D721Med (cell line): Measurements from ENCODE around the gene SUCLG2.

Source experiments
- DNase-seq: peaks from one replicate; pipeline ENCODE4 v3.0.0; 2011; ENCODE audit warnings: low spot score; ENCODE audit not compliant: insufficient read length
- FAIRE-seq: peaks from 2 replicates; lab custom pipeline; 2011; peaks lifted over from hg19 to GRCh38; lab: Jason Lieb, UNC
- TF ChIP-seq, protein P1 (sequence below): IDR thresholded peaks from 2 replicates; pipeline ENCODE4 v1.5.1; 2012; ENCODE audit warnings: mild to moderate bottlenecking, control low read depth; ENCODE audit not compliant: insufficient read depth; ENCODE audit errors: missing control alignments

SUCLG2 gene

DNA sequence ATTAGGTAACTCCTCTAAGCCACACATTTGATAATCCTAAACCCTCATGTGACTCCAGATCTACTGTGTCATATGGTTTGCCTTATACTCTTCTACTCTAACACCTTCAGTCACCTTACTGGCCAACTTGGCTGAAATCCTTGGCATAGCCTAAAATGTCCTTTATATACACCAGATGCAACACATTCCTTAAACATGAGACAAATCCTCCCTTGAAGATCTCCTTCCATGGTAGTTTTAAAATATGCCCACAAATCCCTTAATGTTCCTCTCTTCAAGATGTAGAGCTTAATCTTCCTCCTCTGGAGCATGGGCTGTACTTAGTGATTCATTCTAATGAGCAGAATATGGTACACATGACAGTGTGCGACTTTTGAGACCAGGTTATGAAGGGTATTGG lies 238.9 kb downstream of the SUCLG2 start:
- FAIRE-seq: no peak
- DNase-seq: no peak
- TF ChIP-seq, protein P1, sequence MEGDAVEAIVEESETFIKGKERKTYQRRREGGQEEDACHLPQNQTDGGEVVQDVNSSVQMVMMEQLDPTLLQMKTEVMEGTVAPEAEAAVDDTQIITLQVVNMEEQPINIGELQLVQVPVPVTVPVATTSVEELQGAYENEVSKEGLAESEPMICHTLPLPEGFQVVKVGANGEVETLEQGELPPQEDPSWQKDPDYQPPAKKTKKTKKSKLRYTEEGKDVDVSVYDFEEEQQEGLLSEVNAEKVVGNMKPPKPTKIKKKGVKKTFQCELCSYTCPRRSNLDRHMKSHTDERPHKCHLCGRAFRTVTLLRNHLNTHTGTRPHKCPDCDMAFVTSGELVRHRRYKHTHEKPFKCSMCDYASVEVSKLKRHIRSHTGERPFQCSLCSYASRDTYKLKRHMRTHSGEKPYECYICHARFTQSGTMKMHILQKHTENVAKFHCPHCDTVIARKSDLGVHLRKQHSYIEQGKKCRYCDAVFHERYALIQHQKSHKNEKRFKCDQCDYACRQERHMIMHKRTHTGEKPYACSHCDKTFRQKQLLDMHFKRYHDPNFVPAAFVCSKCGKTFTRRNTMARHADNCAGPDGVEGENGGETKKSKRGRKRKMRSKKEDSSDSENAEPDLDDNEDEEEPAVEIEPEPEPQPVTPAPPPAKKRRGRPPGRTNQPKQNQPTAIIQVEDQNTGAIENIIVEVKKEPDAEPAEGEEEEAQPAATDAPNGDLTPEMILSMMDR: no peak

DNA sequence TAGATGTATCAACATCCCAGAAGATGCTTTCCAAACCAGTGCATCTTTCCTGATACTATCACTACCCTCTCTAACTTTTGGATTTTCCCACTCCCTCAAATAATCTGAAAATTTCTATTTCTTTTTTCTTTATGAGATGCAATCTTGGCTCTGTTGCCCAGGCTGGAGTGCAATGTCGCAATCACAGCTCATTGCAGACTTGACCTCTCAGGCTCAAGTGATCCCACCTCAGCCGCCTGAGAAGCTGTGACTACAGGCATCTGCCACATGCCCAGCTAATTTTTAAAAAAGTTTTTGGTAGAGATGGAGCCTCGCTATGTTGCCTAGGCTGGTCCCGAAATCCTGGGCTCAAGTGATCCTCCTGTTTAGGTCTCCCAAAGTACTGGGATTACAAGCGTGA lies 239.7 kb downstream of the SUCLG2 start:
- FAIRE-seq (no peak), DNase-seq (no peak)
- TF ChIP-seq, protein P1: no peak

DNA sequence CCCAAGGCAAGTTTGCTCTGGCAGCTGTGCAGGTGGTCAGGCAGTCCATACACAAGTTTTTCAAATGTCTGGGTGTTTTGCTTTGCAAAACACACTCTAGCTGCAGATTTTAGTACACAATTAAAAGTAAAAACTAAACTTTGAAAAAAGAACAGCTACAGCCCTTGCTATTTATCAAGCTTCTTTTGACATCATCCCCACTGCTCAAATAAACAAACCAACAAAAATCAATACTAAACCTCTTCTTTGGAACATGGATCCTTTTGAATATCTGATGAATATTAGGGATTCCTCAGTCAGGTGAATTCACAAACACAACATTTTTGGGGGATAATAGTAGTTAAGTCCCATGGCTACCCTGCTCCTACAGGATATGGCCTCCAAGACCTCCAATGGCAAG lies 249.2 kb downstream of the SUCLG2 start:
- FAIRE-seq (no peak), DNase-seq (no peak)
- TF ChIP-seq, protein P1: no peak

DNA sequence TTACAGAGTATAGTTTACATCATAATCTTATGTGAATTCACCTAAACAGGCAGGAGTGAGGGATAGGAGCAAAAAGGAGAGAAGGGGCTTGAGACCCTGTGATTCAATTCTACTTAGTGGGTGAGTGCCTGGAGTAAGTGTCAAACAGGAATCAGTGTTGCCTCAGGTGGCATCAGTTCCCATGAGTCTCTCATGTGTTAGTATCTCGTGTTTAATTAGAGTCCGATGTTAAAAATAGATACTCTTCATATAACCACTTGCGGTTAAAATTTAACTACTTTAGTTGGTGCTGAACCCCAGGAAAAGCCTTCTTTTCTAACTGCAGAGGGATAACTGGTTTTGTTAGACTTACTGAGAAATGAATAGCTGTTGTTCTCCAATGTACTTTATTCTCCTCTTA lies 251.5 kb downstream of the SUCLG2 start:
- DNase-seq (no peak), FAIRE-seq (no peak)
- TF ChIP-seq, protein P1: no peak

DNA sequence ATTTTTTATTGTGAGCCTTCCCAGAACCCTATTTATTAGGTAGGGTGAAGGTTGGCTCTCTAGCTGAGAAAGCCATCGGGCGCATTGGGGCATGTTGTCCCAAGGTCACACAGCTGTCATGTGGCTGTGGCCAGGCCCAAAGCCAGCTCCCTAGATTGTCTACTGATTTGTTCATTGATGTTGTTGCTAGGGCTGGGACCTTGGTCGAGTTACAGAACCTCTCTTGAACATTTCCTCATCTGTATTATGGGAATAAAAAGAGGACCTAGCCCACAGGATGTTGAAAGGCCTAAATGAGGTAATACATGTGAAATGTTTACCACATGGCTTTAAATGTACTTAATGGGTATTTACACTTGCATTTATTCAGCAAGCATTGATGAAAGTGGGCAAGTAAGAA lies 252.5 kb downstream of the SUCLG2 start:
- DNase-seq (no peak), FAIRE-seq (no peak)
- TF ChIP-seq, protein P1: no peak

DNA sequence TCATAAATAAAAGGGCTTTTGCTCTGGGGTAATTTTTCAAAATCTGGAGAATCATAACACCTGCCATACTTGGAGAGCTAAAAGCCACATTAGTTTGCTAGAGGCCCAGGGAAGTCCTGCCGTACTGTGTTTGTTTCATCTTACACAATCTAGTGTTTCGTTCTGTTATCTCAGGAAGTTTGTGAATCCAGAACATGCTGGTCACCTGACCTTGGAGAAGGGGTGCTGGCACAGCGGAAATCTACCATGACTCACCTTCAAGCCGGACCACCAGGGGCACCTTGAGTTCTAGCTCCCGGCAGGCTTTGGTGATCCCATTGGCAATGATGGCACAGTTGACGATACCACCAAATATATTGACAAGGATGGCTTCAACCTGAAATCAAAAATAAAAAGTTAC lies 253.9 kb downstream of the SUCLG2 start:
- TF ChIP-seq, protein P1: no peak
- DNase-seq: no peak
- FAIRE-seq: no peak

DNA sequence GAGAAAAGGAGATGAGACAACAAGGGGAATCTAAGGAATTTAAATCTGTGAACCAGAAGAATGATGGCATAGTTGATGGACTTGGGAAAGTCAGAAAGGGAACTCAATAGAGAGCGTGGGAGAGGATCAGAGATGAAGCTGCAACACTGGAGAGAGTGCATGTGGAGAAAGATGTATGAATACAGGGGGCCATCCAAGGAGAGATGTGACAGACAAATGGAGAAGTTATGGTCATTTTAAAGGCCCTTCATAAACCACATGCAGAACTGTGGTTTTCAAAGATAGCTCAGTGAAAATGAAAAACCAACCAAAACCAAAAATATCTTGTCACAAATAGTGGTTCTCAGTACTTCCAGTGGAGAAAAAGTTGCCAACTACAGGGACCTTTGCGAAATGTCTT lies 265.2 kb downstream of the SUCLG2 start:
- DNase-seq: no peak

More for the DNA sequence above, 265.2 kb downstream of the SUCLG2 start:
- TF ChIP-seq, protein P1: no peak
- no peak for FAIRE-seq
